Suprapubic skin (tissue), 3 donors: ENCODE measurements around the gene NCAPG2.

Source experiments
- CTCF ChIP-seq, 2 donors: fragments of 200-600 bp in 1 of 2; fragments of 450-650 bp in 1 of 2; sonication (generic) in 1 of 2; IDR thresholded peaks; one replicate each; pipeline ENCODE4 v1.5.1; 2016 to 2019; ENCODE audit warnings: antibody characterized with exemption in 2 of 2, mild to moderate bottlenecking in 1 of 2, moderate library complexity in 1 of 2
- POLR2A ChIP-seq, 2 donors: fragments of 450-650 bp; IDR thresholded peaks; one replicate each; pipeline ENCODE4 v1.6.1; 2017; ENCODE audit warnings: antibody characterized with exemption in 2 of 2, mild to moderate bottlenecking in 2 of 2, moderate library complexity in 2 of 2

GRCh38 chr7:158607563-158607962 lies 97.0 kb downstream of the NCAPG2 start:
- no peak for TF ChIP-seq CTCF (IDR thresholded peaks at IDR 0.05)
- no peak for TF ChIP-seq POLR2A (IDR thresholded peaks at IDR 0.05)
